PC-3 (cell line): ENCODE data around the gene MGST1. TPM values are rescaled to one million over a fixed set of nuclear protein-coding genes. Genes with fewer than 3 reads are reported as not detected.

Experiments
- ATAC-seq: fragments of 200-7000 bp; cut with Tn5 transposase; 2 replicates; pipeline ENCODE4 v1.9.1; 2020; ENCODE audit warnings: mild to moderate bottlenecking, moderate library complexity
- BruUV-seq: library from RNA; stranded (reverse); fragments of 400-500 nt; replicated peaks from 2 replicates; lab custom pipeline; 2021; lab: Mats Ljungman, UMichigan
- CTCF ChIA-PET: fragments of 300-600 bp; sonication (Branson Sonifier 250); formaldehyde crosslinking; loops from one replicate; lab custom pipeline; 2022; ENCODE audit warnings: antibody characterized with exemption; lab: Charles Lee
- POLR2A ChIA-PET: fragments of 300-600 bp; sonication (Branson Sonifier 250); formaldehyde crosslinking; loops from one replicate; lab custom pipeline; 2022; ENCODE audit warnings: antibody characterized with exemption; ENCODE audit not compliant: unreplicated experiment; lab: Charles Lee
- DNase-seq: peaks from one replicate; pipeline ENCODE4 v3.0.0-alpha.2; 2015
- H2AFZ ChIP-seq: fragments of 300-600 bp; sonication (generic); 2 replicates; pipeline ENCODE4 v1.6.0; 2016; ENCODE audit warnings: antibody characterized with exemption, low read length
- H3F3A ChIP-seq: fragments of 300-600 bp; sonication (generic); one replicate; pipeline ENCODE4 v1.6.0; 2017; ENCODE audit warnings: antibody characterized with exemption, low read length, control low read depth, mild to moderate bottlenecking; ENCODE audit not compliant: unreplicated experiment
- H3K27ac ChIP-seq: fragments of 300-600 bp; sonication (generic); 2 replicates; pipeline ENCODE4 v1.5.1; 2016; ENCODE audit warnings: mild to moderate bottlenecking, low read length
- H3K27me3 ChIP-seq: fragments of 300-600 bp; sonication (generic); 2 replicates; pipeline ENCODE4 v1.6.1; 2016; ENCODE audit warnings: low read length, mixed read lengths
- H3K36me3 ChIP-seq: fragments of 300-600 bp; sonication (generic); 2 replicates; pipeline ENCODE4 v1.6.1; 2016; ENCODE audit warnings: low read depth, mixed run types, low read length, mixed read lengths
- H3K4me1 ChIP-seq: fragments of 300-600 bp; sonication (generic); 2 replicates; pipeline ENCODE4 v1.5.1; 2016; ENCODE audit warnings: low read length; ENCODE audit not compliant: insufficient read depth
- H3K4me2 ChIP-seq: fragments of 300-600 bp; sonication (generic); 2 replicates; pipeline ENCODE4 v1.6.0; 2016; ENCODE audit warnings: low read length
- H3K4me3 ChIP-seq: fragments of 300-600 bp; sonication (generic); 2 replicates; pipeline ENCODE4 v1.5.1; 2016; ENCODE audit warnings: mild to moderate bottlenecking, low read length, mixed read lengths
- H3K79me2 ChIP-seq: fragments of 300-600 bp; sonication (generic); 2 replicates; pipeline ENCODE4 v1.6.1; 2017; ENCODE audit warnings: low read length, mixed read lengths
- H3K9ac ChIP-seq: fragments of 300-600 bp; sonication (generic); 2 replicates; pipeline ENCODE4 v1.6.0; 2016; ENCODE audit warnings: mild to moderate bottlenecking, low read length
- H3K9me2 ChIP-seq: fragments of 300-600 bp; sonication (generic); replicated peaks from 2 replicates; pipeline ENCODE4 v1.6.1; 2016; ENCODE audit warnings: mixed run types, low read length, mixed read lengths
- H3K9me3 ChIP-seq: fragments of 300-600 bp; sonication (generic); 2 replicates; pipeline ENCODE4 v1.6.1; 2016; ENCODE audit warnings: low read length, mixed read lengths
- H4K20me1 ChIP-seq: fragments of 300-600 bp; sonication (generic); 2 replicates; pipeline ENCODE4 v1.6.1; 2016; ENCODE audit warnings: low read length, mixed read lengths
- EZH2 ChIP-seq: fragments of 300-600 bp; sonication (generic); IDR thresholded peaks from one replicate; pipeline ENCODE4 v1.6.1; 2017; ENCODE audit warnings: antibody characterized with exemption, mild to moderate bottlenecking, low read length; ENCODE audit not compliant: unreplicated experiment
- EZH2phosphoT487 ChIP-seq: fragments of 300-600 bp; sonication (generic); IDR thresholded peaks from 2 replicates; pipeline ENCODE4 v1.6.1; 2018; ENCODE audit warnings: mild to moderate bottlenecking, antibody characterized with exemption, low read length, borderline replicate concordance
- intact Hi-C: fragments of 100-400 bp; cut with micrococcal nuclease; formaldehyde crosslinking; loops from 2 replicates; pipeline ENCODE4 v1.9.0; 2023
- total RNA-seq: library from RNA; depleted of rRNA; stranded (reverse); fragments of >200 nt; gene quantifications from 2 replicates; pipeline ENCODE4 v1.2.3, GENCODE V29; 2014
- TF ChIP-seq, protein P1 (sequence below): fragments of 300-600 bp; sonication (generic); conservative IDR thresholded peaks from 2 replicates; pipeline ENCODE4 v1.5.1; 2017; ENCODE audit warnings: antibody characterized with exemption, low read depth, mild to moderate bottlenecking, low read length

Gene MGST1
- total RNA-seq, 1 experiment from 2014 or later = 105 TPM

DNA sequence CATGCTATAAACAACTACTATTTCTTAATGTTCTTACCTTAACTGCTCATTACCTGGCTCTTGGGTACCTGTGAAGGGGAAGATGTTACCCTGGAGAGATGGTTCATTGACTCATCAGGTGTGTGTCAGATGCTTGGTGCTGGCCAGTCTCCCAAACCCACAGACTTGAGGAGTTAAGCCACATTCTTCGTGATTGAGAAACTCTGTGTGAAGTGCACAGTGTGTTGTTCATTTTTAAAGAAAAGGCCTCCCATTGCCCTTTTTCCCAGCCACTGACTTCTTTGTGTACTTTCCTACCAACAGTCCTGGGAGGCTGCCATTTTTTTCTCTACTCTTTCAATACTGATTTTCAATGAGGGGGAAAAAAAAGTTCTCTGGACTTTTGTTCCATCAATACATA is 3.2 kb downstream of the MGST1 start:
- Histone ChIP-seq H3K9me2 (no peaks in the 10 kb centered on the region), H3K9ac (peak overlapping the region; percentile 99), H3F3A (peaks cover 3% of the 10 kb centered on the region), H2AFZ (no peak overlapping the region), H3K79me2 (peaks cover 94% of the 10 kb centered on the region), H3K4me3 (peak overlapping the region; percentile 93), H3K9me3 (no peaks in the 10 kb centered on the region), H3K4me1 (peaks cover 36% of the 10 kb centered on the region), H3K27ac (peak overlapping the region; percentile 99), H4K20me1 (peaks cover 33% of the 10 kb centered on the region), H3K4me2 (peak overlapping the region; percentile 90), H3K27me3 (no peaks in the 10 kb centered on the region), H3K36me3 (peaks cover 38% of the 10 kb centered on the region)
- ATAC-seq (peak; percentile 64), DNase-seq (peak; percentile 95)
- POLR2A ChIA-PET = no interaction called here
- BruUV-seq = no TSS peak
- TF ChIP-seq EZH2phosphoT487 (no peak), EZH2 (no peak)
- TF ChIP-seq, protein P1, sequence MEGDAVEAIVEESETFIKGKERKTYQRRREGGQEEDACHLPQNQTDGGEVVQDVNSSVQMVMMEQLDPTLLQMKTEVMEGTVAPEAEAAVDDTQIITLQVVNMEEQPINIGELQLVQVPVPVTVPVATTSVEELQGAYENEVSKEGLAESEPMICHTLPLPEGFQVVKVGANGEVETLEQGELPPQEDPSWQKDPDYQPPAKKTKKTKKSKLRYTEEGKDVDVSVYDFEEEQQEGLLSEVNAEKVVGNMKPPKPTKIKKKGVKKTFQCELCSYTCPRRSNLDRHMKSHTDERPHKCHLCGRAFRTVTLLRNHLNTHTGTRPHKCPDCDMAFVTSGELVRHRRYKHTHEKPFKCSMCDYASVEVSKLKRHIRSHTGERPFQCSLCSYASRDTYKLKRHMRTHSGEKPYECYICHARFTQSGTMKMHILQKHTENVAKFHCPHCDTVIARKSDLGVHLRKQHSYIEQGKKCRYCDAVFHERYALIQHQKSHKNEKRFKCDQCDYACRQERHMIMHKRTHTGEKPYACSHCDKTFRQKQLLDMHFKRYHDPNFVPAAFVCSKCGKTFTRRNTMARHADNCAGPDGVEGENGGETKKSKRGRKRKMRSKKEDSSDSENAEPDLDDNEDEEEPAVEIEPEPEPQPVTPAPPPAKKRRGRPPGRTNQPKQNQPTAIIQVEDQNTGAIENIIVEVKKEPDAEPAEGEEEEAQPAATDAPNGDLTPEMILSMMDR = no peak
- CTCF ChIA-PET = no interaction called here
- intact Hi-C loops = loop anchor here (5.0 kb wide), 1 partner anchor 468 kb away; the partner anchor contains the start of gene STRAP

DNA sequence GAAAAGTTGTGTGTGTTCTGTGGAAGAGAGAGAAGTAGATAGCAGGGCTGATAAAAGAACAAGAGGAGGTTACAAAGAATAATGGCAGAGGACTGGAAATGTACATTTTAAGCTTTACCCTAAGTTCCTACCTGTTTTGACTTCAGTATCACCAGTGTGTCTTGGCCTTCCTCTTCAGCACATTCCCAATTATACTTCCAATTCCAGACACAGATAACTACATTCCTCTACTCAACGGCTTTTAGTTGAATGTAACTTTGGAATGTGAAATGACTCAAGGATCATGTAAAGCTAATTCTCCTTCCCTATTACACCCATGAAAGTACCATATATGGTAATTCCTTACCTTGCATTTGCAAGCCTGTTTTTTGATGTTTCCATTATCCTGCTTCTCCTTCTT is 5.0 kb downstream of the MGST1 start:
- H3K4me2 ChIP-seq = peak overlapping the region; percentile 90
- peaks cover 55% of the 10 kb centered on the region for H3K36me3 ChIP-seq
- no peaks in the 10 kb centered on the region for H3K27me3 ChIP-seq
- H3F3A ChIP-seq = peaks cover 3% of the 10 kb centered on the region
- H3K9me2 ChIP-seq = no peaks in the 10 kb centered on the region
- H3K4me1 ChIP-seq = peaks cover 27% of the 10 kb centered on the region
- ChIA-PET CTCF (no interaction called here), POLR2A (interaction anchor here (0.6 kb wide), 2 partner anchors 24 to 1887 kb away, joined by 3 read pairs; no protein-coding TSS in a partner anchor)
- H3K27ac ChIP-seq = no peak overlapping the region
- peaks cover 41% of the 10 kb centered on the region for H4K20me1 ChIP-seq
- H2AFZ ChIP-seq = no peak overlapping the region
- peaks cover 93% of the 10 kb centered on the region for H3K79me2 ChIP-seq
- no TSS peak for BruUV-seq
- TF ChIP-seq EZH2 = no peak
- TF ChIP-seq EZH2phosphoT487 = no peak
- TF ChIP-seq, protein P1 = no peak
- ATAC-seq = no peak
- no peak overlapping the region for H3K9ac ChIP-seq
- H3K4me3 ChIP-seq = peak overlapping the region; percentile 65; the same call in 1 of the 2 replicates
- intact Hi-C loops = loop anchor here (5.0 kb wide), 1 partner anchor 470 kb away; the partner anchor contains the start of gene STRAP
- DNase-seq = peak; percentile 42
- no peaks in the 10 kb centered on the region for H3K9me3 ChIP-seq

DNA sequence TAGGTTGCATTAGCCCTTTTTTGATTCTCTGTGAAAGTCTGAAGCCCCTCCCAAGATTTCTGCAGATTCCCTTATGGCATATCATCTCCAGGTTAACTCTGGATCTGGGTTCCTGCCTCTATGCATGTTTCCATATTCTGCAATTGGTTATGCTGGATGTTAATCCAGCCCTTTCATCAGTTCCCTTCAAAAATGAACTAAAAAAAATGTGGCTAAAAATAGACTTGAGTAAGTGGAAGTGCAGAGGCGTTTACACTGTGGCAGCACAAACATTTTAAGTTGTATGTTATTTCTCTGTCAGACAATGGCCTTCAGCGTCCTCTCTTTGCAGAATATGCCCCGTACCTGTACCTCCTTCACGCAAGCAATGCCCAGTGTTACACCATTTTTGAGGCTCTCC is 11.4 kb downstream of the MGST1 start:
- Histone ChIP-seq H3K79me2 (peaks cover 38% of the 10 kb centered on the region), H3K27me3 (no peaks in the 10 kb centered on the region), H3K27ac (no peak overlapping the region), H4K20me1 (peaks cover 37% of the 10 kb centered on the region), H3F3A (no peaks in the 10 kb centered on the region), H3K36me3 (peaks cover 92% of the 10 kb centered on the region), H3K4me2 (no peak overlapping the region), H3K9me2 (no peaks in the 10 kb centered on the region), H3K4me3 (no peak overlapping the region), H3K9me3 (no peaks in the 10 kb centered on the region), H2AFZ (no peak overlapping the region), H3K4me1 (no peaks in the 10 kb centered on the region), H3K9ac (no peak overlapping the region)
- intact Hi-C loops = loop anchor here (1.0 kb wide), 2 partner anchors 194 to 283 kb away; no protein-coding TSS in a partner anchor
- ChIA-PET CTCF (no interaction called here), POLR2A (no interaction called here)
- ATAC-seq (no peak), DNase-seq (no peak)
- TF ChIP-seq, protein P1 = no peak
- TF ChIP-seq EZH2 (no peak), EZH2phosphoT487 (no peak)
- BruUV-seq = no TSS peak
